IMR-90 (cell line): ENCODE data around the gene IL23A. TPM values are rescaled to one million over a fixed set of nuclear protein-coding genes. Genes with fewer than 3 reads are reported as not detected.
A peak's percentile ranks its signal among the peaks of the same experiment; 100 is the strongest.

Experiments
- ATAC-seq: fragments of 200-7000 bp; cut with Tn5 transposase; 2 replicates; pipeline ENCODE4 v1.9.1; 2020; ENCODE audit warnings: low read depth, mild to moderate bottlenecking, moderate library complexity
- BruUV-seq: library from RNA; stranded (reverse); fragments of 400-500 nt; replicated peaks from 2 replicates; lab custom pipeline; 2021; lab: Mats Ljungman, UMichigan
- CTCF ChIA-PET: fragments of 300-600 bp; formaldehyde crosslinking; extraction: SDS; loops from one replicate; lab custom pipeline; 2021; ENCODE audit warnings: antibody characterized with exemption; lab: Yijun Ruan, JAX
- POLR2A ChIA-PET: fragments of 300-600 bp; sonication (Branson Sonifier 250); formaldehyde crosslinking; loops from one replicate; lab custom pipeline; 2022; ENCODE audit warnings: antibody characterized with exemption; ENCODE audit not compliant: unreplicated experiment; lab: Charles Lee
- DNase-seq: peaks from one replicate; pipeline ENCODE4 v3.0.0; 2013
- H2AFZ ChIP-seq: replicated peaks from 2 replicates; pipeline ENCODE3; 2013; ENCODE audit warnings: low read length, mild to moderate bottlenecking; ENCODE audit not compliant: poor library complexity
- H2AK5ac ChIP-seq: 2 replicates; pipeline ENCODE4 v1.6.1; 2013; ENCODE audit warnings: low read depth, low read length, inconsistent platforms
- H2AK9ac ChIP-seq: replicated peaks from 2 replicates; pipeline ENCODE3; 2013; ENCODE audit warnings: mild to moderate bottlenecking, low read depth, low read length, moderate library complexity; ENCODE audit not compliant: poor library complexity
- H2BK120ac ChIP-seq: 2 replicates; pipeline ENCODE4 v1.6.1; 2013; ENCODE audit warnings: low read depth, low read length, inconsistent platforms
- H2BK15ac ChIP-seq: 3 replicates; pipeline ENCODE4 v1.6.1; 2013; ENCODE audit warnings: low read depth, low read length, inconsistent platforms
- H2BK20ac ChIP-seq: 2 replicates; pipeline ENCODE4 v1.6.1; 2013; ENCODE audit warnings: low read depth, mild to moderate bottlenecking, inconsistent platforms, low read length, moderate library complexity
- H2BK5ac ChIP-seq: 2 replicates; pipeline ENCODE4 v1.6.1; 2013; ENCODE audit warnings: mild to moderate bottlenecking, low read depth, low read length, inconsistent platforms; ENCODE audit not compliant: poor library complexity, severe bottlenecking
- H3K14ac ChIP-seq: replicated peaks from 2 replicates; pipeline ENCODE4 v1.6.1; 2013; ENCODE audit warnings: low read depth, low read length, inconsistent platforms
- H3K18ac ChIP-seq: 2 replicates; pipeline ENCODE4 v1.6.1; 2013; ENCODE audit warnings: low read depth, low read length, control low read depth
- H3K23ac ChIP-seq: 2 replicates; pipeline ENCODE4 v1.6.1; 2013; ENCODE audit warnings: low read depth, low read length, inconsistent platforms
- H3K27ac ChIP-seq: 2 replicates; pipeline ENCODE4 v1.5.1; 2013; ENCODE audit warnings: mild to moderate bottlenecking, control low read depth, low read length; ENCODE audit not compliant: insufficient read depth
- H3K27me3 ChIP-seq: 2 replicates; pipeline ENCODE4 v1.6.1; 2013; ENCODE audit warnings: low read length; ENCODE audit not compliant: control insufficient read depth, insufficient read depth
- H3K36me3 ChIP-seq: 2 replicates; pipeline ENCODE4 v1.6.1; 2013; ENCODE audit warnings: low read length, mixed read lengths; ENCODE audit not compliant: control insufficient read depth, insufficient read depth
- H3K4ac ChIP-seq: 2 replicates; pipeline ENCODE4 v1.6.1; 2013; ENCODE audit warnings: low read depth, low read length, inconsistent platforms
- H3K4me1 ChIP-seq: 2 replicates; pipeline ENCODE4 v1.6.1; 2013; ENCODE audit warnings: low read length, mixed read lengths; ENCODE audit not compliant: control insufficient read depth, insufficient read depth
- H3K4me2 ChIP-seq: 2 replicates; pipeline ENCODE4 v1.6.1; 2013; ENCODE audit warnings: low read depth, mild to moderate bottlenecking, control low read depth, low read length, moderate library complexity
- H3K4me3 ChIP-seq: 2 replicates; pipeline ENCODE4 v1.5.1; 2013; ENCODE audit warnings: low read depth, mild to moderate bottlenecking, control low read depth, low read length, moderate library complexity; ENCODE audit not compliant: insufficient read depth
- H3K56ac ChIP-seq: 2 replicates; pipeline ENCODE4 v1.6.1; 2013; ENCODE audit warnings: low read length, inconsistent platforms; ENCODE audit not compliant: insufficient read depth; ENCODE audit errors: extremely low read depth
- H3K79me1 ChIP-seq, 2 experiments: 2 replicates each; pipeline ENCODE4 v1.6.1; 2013; ENCODE audit warnings: low read length in 2 of 2, inconsistent platforms in 1 of 2, low read depth in 1 of 2
- H3K9ac ChIP-seq: 2 replicates; pipeline ENCODE4 v1.6.1; 2013; ENCODE audit warnings: low read depth, low read length, control low read depth
- H3K9me1 ChIP-seq: 2 replicates; pipeline ENCODE4 v1.6.1; 2013; ENCODE audit warnings: low read length, inconsistent platforms; ENCODE audit not compliant: insufficient read depth
- H3K9me3 ChIP-seq: 2 replicates; pipeline ENCODE4 v1.6.1; 2013; ENCODE audit warnings: low read length; ENCODE audit not compliant: control insufficient read depth, insufficient read depth
- H4K20me1 ChIP-seq: 2 replicates; pipeline ENCODE4 v1.6.1; 2013; ENCODE audit warnings: low read length, inconsistent platforms; ENCODE audit not compliant: insufficient read depth
- H4K5ac ChIP-seq: 2 replicates; pipeline ENCODE4 v1.6.1; 2013; ENCODE audit warnings: mild to moderate bottlenecking, low read depth, low read length, control low read depth
- H4K8ac ChIP-seq, 2 experiments: 2 replicates each; pipeline ENCODE4 v1.6.1; 2013; ENCODE audit warnings: low read depth in 2 of 2, low read length in 2 of 2, control low read depth in 1 of 2, inconsistent platforms in 1 of 2
- H4K91ac ChIP-seq: 2 replicates; pipeline ENCODE4 v1.6.1; 2013; ENCODE audit warnings: low read depth, low read length, inconsistent platforms; ENCODE audit not compliant: insufficient read depth
- BHLHE40 ChIP-seq: fragments of 150-350 bp; IDR thresholded peaks from 2 replicates; pipeline ENCODE4 v1.6.1; 2016; ENCODE audit warnings: mild to moderate bottlenecking, low read depth, low read length
- CEBPB ChIP-seq: IDR thresholded peaks from 2 replicates; pipeline ENCODE4 v1.6.1; 2012; ENCODE audit warnings: low read depth, low read length, improper control_type of control experiment
- CTCF ChIP-seq: conservative IDR thresholded peaks from 2 replicates; pipeline ENCODE4 v1.5.1; 2012; ENCODE audit warnings: mild to moderate bottlenecking, low read depth, low read length, improper control_type of control experiment
- MAFK ChIP-seq: IDR thresholded peaks from 2 replicates; pipeline ENCODE4 v1.6.1; 2012; ENCODE audit warnings: low read depth, low read length, improper control_type of control experiment
- MAZ ChIP-seq: IDR thresholded peaks from 2 replicates; pipeline ENCODE4 v1.6.1; 2012; ENCODE audit warnings: low read depth, mild to moderate bottlenecking, low read length, improper control_type of control experiment, moderate library complexity, borderline replicate concordance
- MXI1 ChIP-seq: IDR thresholded peaks from 2 replicates; pipeline ENCODE4 v1.6.1; 2012; ENCODE audit warnings: low read depth, mild to moderate bottlenecking, low read length, moderate library complexity, borderline replicate concordance
- NFE2L2 ChIP-seq: fragments of 150-350 bp; IDR thresholded peaks from 2 replicates; pipeline ENCODE4 v1.6.1; 2016; ENCODE audit warnings: low read depth, mild to moderate bottlenecking, low read length
- POLR2A ChIP-seq: IDR thresholded peaks from 2 replicates; pipeline ENCODE4 v1.6.1; 2012; ENCODE audit warnings: mild to moderate bottlenecking, low read depth, low read length
- RCOR1 ChIP-seq: IDR thresholded peaks from 2 replicates; pipeline ENCODE4 v1.6.1; 2012; ENCODE audit warnings: mild to moderate bottlenecking, low read length, improper control_type of control experiment; ENCODE audit not compliant: insufficient replicate concordance
- RFX5 ChIP-seq: IDR thresholded peaks from 2 replicates; pipeline ENCODE4 v1.8.0; 2012; ENCODE audit warnings: low read depth, mild to moderate bottlenecking, low read length, moderate library complexity
- SMC3 ChIP-seq: fragments of 150-350 bp; IDR thresholded peaks from 2 replicates; pipeline ENCODE4 v1.6.1; 2016; ENCODE audit warnings: low read depth, mild to moderate bottlenecking, antibody characterized with exemption, low read length, moderate library complexity
- USF2 ChIP-seq: fragments of 150-350 bp; IDR thresholded peaks from 2 replicates; pipeline ENCODE4 v1.6.1; 2017; ENCODE audit warnings: mild to moderate bottlenecking, antibody characterized with exemption, low read length, low read depth
- WGBS, 2 experiments: methylation state at CpG; one replicate each; pipeline versions ENCODE4 v1.1.5 to v1.1.7; 2013; ENCODE audit warnings: missing lambda C conversion rate in 2 of 2; ENCODE audit not compliant: insufficient read length in 1 of 2; ENCODE audit errors: extremely low coverage in 2 of 2; 5-methylcytosine and 5-hydroxymethylcytosine counted together
- dilution Hi-C: fragments of 300-500 bp; cut with HindIII; formaldehyde crosslinking; loops from one replicate; pipeline ENCODE4 v1.14.3; 2018; ENCODE audit warnings: low sequenced_read_pairs; ENCODE audit not compliant: unreplicated experiment
- in situ Hi-C: fragments of 300-500 bp; cut with MboI; formaldehyde crosslinking; loops from 3 replicates; pipeline ENCODE4 v1.14.3; 2019; ENCODE audit warnings: low sequenced_read_pairs, inconsistent platforms, mixed read lengths
- intact Hi-C: fragments of 100-400 bp; cut with micrococcal nuclease; formaldehyde crosslinking; loops from 2 replicates; pipeline ENCODE4 v1.10.0; 2022
- polyA plus RNA-seq, 3 experiments: library from polyadenylated mRNA; depleted of rRNA; stranded (reverse); fragments of >200 nt; gene quantifications; 2 replicates each; pipeline ENCODE4 v1.2.3, GENCODE V29; 2012; ENCODE audit warnings: low replicate concordance in 1 of 3
- total RNA-seq: library from RNA; depleted of rRNA; stranded (reverse); fragments of >200 nt; gene quantifications from 2 replicates; pipeline ENCODE4 v1.2.3, GENCODE V29; 2012
- TF ChIP-seq, protein P1 (sequence below): fragments of 150-350 bp; IDR thresholded peaks from 2 replicates; pipeline ENCODE4 v1.6.1; 2016; ENCODE audit warnings: low read depth, mild to moderate bottlenecking, low read length, moderate library complexity, borderline replicate concordance

The IL23A gene
- total and polyA plus RNA-seq, 2 of the 4 experiments (the other 2 are of a cell fraction) = 0.55 TPM; not detected in 1

- peak overlapping the region in 1 of 2 experiments; percentile 29; a peak in 2 of 4 replicates for H4K8ac ChIP-seq
- ChIA-PET POLR2A (interaction anchor here (0.5 to 1.3 kb wide), 3 partner anchors 90 to 102 kb away, joined by 3 to 5 read pairs (median 3); partner anchors contain the start of gene TIMELESS), CTCF (interaction anchor here (1.2 kb wide), 1 partner anchor 49 kb away, joined by 4 read pairs; no protein-coding TSS in a partner anchor)
- BruUV-seq = no TSS peak
- H3K18ac ChIP-seq = peak overlapping the region; percentile 77
- H3K4me2 ChIP-seq = peak overlapping the region; percentile 88
- H4K20me1 ChIP-seq = peaks cover 28% of the 10 kb centered on the region; the same call in 1 of the 2 replicates
- peak; percentile 25 for ATAC-seq
- H3K14ac ChIP-seq = peak overlapping the region; percentile 96
- in situ Hi-C loops (loop anchor here (10.0 kb wide), 1 partner anchor 106 kb away; the partner anchor contains the start of gene SPRYD4), dilution Hi-C loops (no loop called here), intact Hi-C loops (no loop called here)
- no peaks in the 10 kb centered on the region for H3K9me3 ChIP-seq
- H4K91ac ChIP-seq = peak overlapping the region; percentile 34
- peak overlapping the region; percentile 94 for H3K56ac ChIP-seq
- peak overlapping the region; percentile 62 for H3K4me3 ChIP-seq
- H3K23ac ChIP-seq = peak overlapping the region; percentile 97; the same call in 1 of the 2 replicates
- peak overlapping the region; percentile 28 for H2AK9ac ChIP-seq
- peaks cover 25% of the 10 kb centered on the region for H3K36me3 ChIP-seq
- H2BK20ac ChIP-seq = no peak overlapping the region
- peak; percentile 87 for DNase-seq
- H2BK120ac ChIP-seq = peak overlapping the region; percentile 5; the same call in 1 of the 2 replicates
- H2BK5ac ChIP-seq = peak overlapping the region; percentile 72
- H3K4ac ChIP-seq = peak overlapping the region; percentile 94
- peak overlapping the region; percentile 93 for H3K9ac ChIP-seq
- H4K5ac ChIP-seq = peak overlapping the region; percentile 53
- H2BK15ac ChIP-seq = no peak overlapping the region; the same call in 2 of the 3 replicates
- H3K27me3 ChIP-seq = no peaks in the 10 kb centered on the region
- H3K79me1 ChIP-seq = peaks cover 14 to 53% of the 10 kb centered on the region in 2 experiments
- peak overlapping the region; percentile 85 for H3K27ac ChIP-seq
- no CpG with 5 or more reads among the region's 1 CpG for WGBS, 2 experiments
- H2AK5ac ChIP-seq = peak overlapping the region; percentile 80; the same call in 1 of the 2 replicates
- peaks cover 8% of the 10 kb centered on the region; the same call in 1 of the 2 replicates for H3K9me1 ChIP-seq
- H2AFZ ChIP-seq = no peak overlapping the region
- no peaks in the 10 kb centered on the region for H3K4me1 ChIP-seq
- TF ChIP-seq POLR2A = peak; percentile 51; the same call in 1 of the 2 replicates
- no peak for TF ChIP-seq CTCF
- no peak for TF ChIP-seq NFE2L2
- TF ChIP-seq BHLHE40 = no peak
- TF ChIP-seq RFX5 = no peak
- no peak for TF ChIP-seq RCOR1
- 0 out of 2 replicates have a peak, but pooled peaks have one; percentile 49 for TF ChIP-seq CEBPB
- TF ChIP-seq, protein P1, sequence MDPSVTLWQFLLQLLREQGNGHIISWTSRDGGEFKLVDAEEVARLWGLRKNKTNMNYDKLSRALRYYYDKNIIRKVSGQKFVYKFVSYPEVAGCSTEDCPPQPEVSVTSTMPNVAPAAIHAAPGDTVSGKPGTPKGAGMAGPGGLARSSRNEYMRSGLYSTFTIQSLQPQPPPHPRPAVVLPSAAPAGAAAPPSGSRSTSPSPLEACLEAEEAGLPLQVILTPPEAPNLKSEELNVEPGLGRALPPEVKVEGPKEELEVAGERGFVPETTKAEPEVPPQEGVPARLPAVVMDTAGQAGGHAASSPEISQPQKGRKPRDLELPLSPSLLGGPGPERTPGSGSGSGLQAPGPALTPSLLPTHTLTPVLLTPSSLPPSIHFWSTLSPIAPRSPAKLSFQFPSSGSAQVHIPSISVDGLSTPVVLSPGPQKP = no peak
- TF ChIP-seq MXI1 = peak; percentile 59; the same call in 1 of the 2 replicates
- TF ChIP-seq MAZ = no peak
- peak; percentile 65 for TF ChIP-seq USF2
- TF ChIP-seq MAFK = no peak
- TF ChIP-seq SMC3 = 0 out of 2 replicates have a peak, but pooled peaks have one; percentile 10
These were observed 20.3 kb downstream of the IL23A start for GRCh38 chr12:56358836-56359532.
